Neural progenitor cell (in vitro differentiated cells): ENCODE measurements around the gene SIGLEC1.

Experiments used
- EZH2 ChIP-seq: fragments of 200-600 bp; sonication (generic); IDR thresholded peaks from 2 replicates; pipeline ENCODE4 v1.6.1; 2017; ENCODE audit warnings: antibody characterized with exemption, mild to moderate bottlenecking, moderate library complexity
- EZH2phosphoT487 ChIP-seq: fragments of 200-600 bp; sonication (generic); IDR thresholded peaks from 2 replicates; pipeline ENCODE4 v1.6.1; 2017; ENCODE audit warnings: antibody characterized with exemption
- TF ChIP-seq, protein P1 (sequence below): fragments of 200-600 bp; sonication (generic); IDR thresholded peaks from 2 replicates; pipeline ENCODE4 v1.5.1; 2017; ENCODE audit warnings: antibody characterized with exemption, mild to moderate bottlenecking

DNA sequence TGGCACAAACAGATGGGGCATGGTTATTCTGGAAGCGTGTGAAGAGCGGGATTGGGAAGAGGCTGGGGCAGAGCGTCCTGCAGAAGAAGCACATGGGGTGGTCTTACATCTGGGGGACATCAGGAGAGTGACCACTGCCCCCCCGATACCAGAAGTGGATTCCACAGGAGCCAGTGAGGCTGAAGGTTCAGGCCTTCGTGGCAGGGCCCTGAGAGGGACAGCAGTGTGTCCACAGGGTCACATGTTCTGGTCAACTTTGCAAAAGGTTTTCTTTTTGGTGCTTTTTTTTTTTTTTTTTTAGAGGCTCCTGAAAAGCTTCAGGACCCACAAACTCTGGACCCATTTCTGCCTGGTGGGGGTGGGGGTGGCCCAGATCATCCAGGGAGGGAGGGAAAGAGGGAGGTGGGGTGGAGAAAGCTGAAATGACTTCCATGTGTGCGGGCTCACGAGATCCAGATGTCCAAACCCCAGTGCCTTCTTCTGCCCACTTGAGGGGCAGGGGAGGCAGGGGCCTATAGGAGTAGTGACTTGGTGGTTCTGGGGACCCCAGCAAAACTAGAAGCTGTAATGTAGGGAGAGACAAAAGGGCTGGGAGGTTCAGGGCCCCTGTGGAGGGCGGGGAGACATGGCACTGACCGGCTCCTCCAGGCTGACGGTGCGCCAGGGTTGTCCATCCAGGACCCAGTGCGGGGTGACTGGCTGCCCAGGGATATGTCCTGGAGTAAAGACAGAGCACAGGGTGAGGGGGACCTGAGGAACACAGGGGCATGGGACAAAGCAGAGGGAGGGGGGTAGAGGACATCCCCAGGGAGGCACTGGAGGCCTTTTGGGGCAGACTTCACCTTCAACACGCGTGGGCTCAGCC lies 33.3 kb downstream of the SIGLEC1 start:
- TF ChIP-seq, protein P1, sequence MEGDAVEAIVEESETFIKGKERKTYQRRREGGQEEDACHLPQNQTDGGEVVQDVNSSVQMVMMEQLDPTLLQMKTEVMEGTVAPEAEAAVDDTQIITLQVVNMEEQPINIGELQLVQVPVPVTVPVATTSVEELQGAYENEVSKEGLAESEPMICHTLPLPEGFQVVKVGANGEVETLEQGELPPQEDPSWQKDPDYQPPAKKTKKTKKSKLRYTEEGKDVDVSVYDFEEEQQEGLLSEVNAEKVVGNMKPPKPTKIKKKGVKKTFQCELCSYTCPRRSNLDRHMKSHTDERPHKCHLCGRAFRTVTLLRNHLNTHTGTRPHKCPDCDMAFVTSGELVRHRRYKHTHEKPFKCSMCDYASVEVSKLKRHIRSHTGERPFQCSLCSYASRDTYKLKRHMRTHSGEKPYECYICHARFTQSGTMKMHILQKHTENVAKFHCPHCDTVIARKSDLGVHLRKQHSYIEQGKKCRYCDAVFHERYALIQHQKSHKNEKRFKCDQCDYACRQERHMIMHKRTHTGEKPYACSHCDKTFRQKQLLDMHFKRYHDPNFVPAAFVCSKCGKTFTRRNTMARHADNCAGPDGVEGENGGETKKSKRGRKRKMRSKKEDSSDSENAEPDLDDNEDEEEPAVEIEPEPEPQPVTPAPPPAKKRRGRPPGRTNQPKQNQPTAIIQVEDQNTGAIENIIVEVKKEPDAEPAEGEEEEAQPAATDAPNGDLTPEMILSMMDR = no peak
- TF ChIP-seq EZH2 = no peak
- TF ChIP-seq EZH2phosphoT487 = no peak
